PC-9 (cell line): Measurements from ENCODE around the gene CFAP251.

Experiments
- CTCF ChIP-seq: fragments of 200-600 bp; sonication (generic); conservative IDR thresholded peaks from 2 replicates; pipeline ENCODE4 v1.6.1; 2017; ENCODE audit warnings: mixed run types, antibody characterized with exemption, mild to moderate bottlenecking, moderate library complexity
- EZH2 ChIP-seq: fragments of 200-600 bp; sonication (generic); IDR thresholded peaks from 2 replicates; pipeline ENCODE4 v1.8.0; 2017; ENCODE audit warnings: antibody characterized with exemption, low read depth

GRCh38 chr12:121960541-121960940, 42.1 kb downstream of the CFAP251 start:
- TF ChIP-seq CTCF: no peak
- no peak for TF ChIP-seq EZH2
